HepG2 (cell line): Measurements from ENCODE around the gene ESPNL. TPM values are rescaled to one million over a fixed set of nuclear protein-coding genes. Genes with fewer than 3 reads are reported as not detected.

ENCODE experiments used
- ATAC-seq: fragments of 200-7000 bp; cut with Tn5 transposase; 3 replicates; pipeline ENCODE4 v1.9.1; 2020; ENCODE audit warnings: mild to moderate bottlenecking, moderate library complexity
- BruUV-seq: library from RNA; stranded (reverse); fragments of 400-500 nt; replicated peaks from 2 replicates; lab custom pipeline; 2021; lab: Mats Ljungman, UMichigan
- CTCF ChIA-PET: fragments of 300-600 bp; formaldehyde crosslinking; extraction: SDS; loops from one replicate; lab custom pipeline; 2021; ENCODE audit warnings: low total read pairs, inconsistent platforms, low intra/inter-chr PET ratio; lab: Yijun Ruan, JAX
- POLR2A ChIA-PET: fragments of 350-600 bp; sonication (Branson Sonifier 250); formaldehyde crosslinking; loops from one replicate; lab custom pipeline; 2020; ENCODE audit warnings: antibody characterized with exemption, inconsistent platforms; lab: Yijun Ruan, JAX
- DNase-seq: peaks from one replicate; pipeline ENCODE4 v3.0.0-alpha.2; 2015; ENCODE audit warnings: low spot score
- FAIRE-seq: peaks from 3 replicates; lab custom pipeline; 2011; peaks lifted over from hg19 to GRCh38; lab: Jason Lieb, UNC
- H2AFZ ChIP-seq: one replicate; pipeline ENCODE4 v1.6.1; 2011; ENCODE audit warnings: low read length, inconsistent platforms
- H3K27ac ChIP-seq: fragments of 300-600 bp; 3 replicates; pipeline ENCODE4 v1.8.0; 2011; ENCODE audit warnings: mixed run types, mild to moderate bottlenecking, mixed read lengths, low read length, inconsistent platforms; ENCODE audit not compliant: insufficient read depth; ENCODE audit errors: extremely low read length
- H3K27me3 ChIP-seq, 2 experiments: fragments of 200-600 bp in 1 of 2; 2 replicates in 1 of 2; 3 replicates in 1 of 2; pipeline versions ENCODE4 v1.6.0 to v1.8.0; 2011; ENCODE audit warnings: low read length in 2 of 2, mild to moderate bottlenecking in 2 of 2, moderate library complexity in 2 of 2, inconsistent platforms in 1 of 2; ENCODE audit not compliant: insufficient read depth in 2 of 2, control insufficient read depth in 1 of 2
- H3K36me3 ChIP-seq, 2 experiments: fragments of 200-600 bp in 1 of 2; replicated peaks in 1 of 2; 2 replicates in 1 of 2; 3 replicates in 1 of 2; pipeline versions ENCODE4 v1.5.1 to v1.8.0; 2011; ENCODE audit warnings: low read length in 2 of 2, inconsistent platforms in 1 of 2; ENCODE audit not compliant: insufficient read depth in 2 of 2, control insufficient read depth in 1 of 2
- H3K4me1 ChIP-seq: 2 replicates; pipeline ENCODE4 v1.5.1; 2012; ENCODE audit warnings: low read length, inconsistent platforms; ENCODE audit not compliant: insufficient read depth
- H3K4me2 ChIP-seq: 2 replicates; pipeline ENCODE4 v1.6.0; 2011; ENCODE audit warnings: low read depth, low read length, inconsistent platforms
- H3K4me3 ChIP-seq, 3 experiments: fragments of 200-600 bp in 1 of 3; sonication (generic), shearing (Covaris generic) in 1 of 3; replicated peaks in 1 of 3; 2 replicates each; pipeline ENCODE4 v1.5.1; 2011 to 2016; ENCODE audit warnings: low read length in 3 of 3, inconsistent platforms in 2 of 3, low read depth in 2 of 3, mild to moderate bottlenecking in 2 of 3, control low read depth in 1 of 3, mixed read lengths in 1 of 3; ENCODE audit not compliant: insufficient read depth in 1 of 3
- H3K79me2 ChIP-seq: one replicate; pipeline ENCODE4 v1.6.1; 2011; ENCODE audit warnings: low read length, inconsistent platforms; ENCODE audit not compliant: insufficient read depth
- H3K9ac ChIP-seq: 2 replicates; pipeline ENCODE4 v1.6.0; 2011; ENCODE audit warnings: mild to moderate bottlenecking, low read depth, low read length, inconsistent platforms; ENCODE audit not compliant: insufficient read depth
- H3K9me3 ChIP-seq: 2 replicates; pipeline ENCODE4 v1.5.1; 2012; ENCODE audit warnings: mild to moderate bottlenecking, low read length
- H4K20me1 ChIP-seq: 2 replicates; pipeline ENCODE4 v1.6.0; 2011; ENCODE audit warnings: inconsistent platforms, mild to moderate bottlenecking, low read length, moderate library complexity; ENCODE audit not compliant: insufficient read depth
- FOXA1 ChIP-seq, 2 experiments: fragments of 450-650 bp in 1 of 2; sonication (generic) in 1 of 2; formaldehyde crosslinking in 1 of 2; IDR thresholded peaks; 2 replicates each; pipeline versions ENCODE4 v1.4.0 to v1.6.1; 2016 to 2020; ENCODE audit warnings: missing genetic modification reagents in 1 of 2
- HNRNPUL1 ChIP-seq: fragments of 200-400 bp; formaldehyde crosslinking; IDR thresholded peaks from 2 replicates; pipeline ENCODE4 v1.6.1; 2017; ENCODE audit warnings: low read depth, mild to moderate bottlenecking, low read length, moderate library complexity
- HOXA5 ChIP-seq: sonication (generic); formaldehyde crosslinking; IDR thresholded peaks from 2 replicates; pipeline ENCODE4 v1.4.0; 2020; ENCODE audit warnings: missing genetic modification reagents
- PRDM4 ChIP-seq: sonication (generic); formaldehyde crosslinking; IDR thresholded peaks from 2 replicates; pipeline ENCODE4 v1.9.0; 2021; ENCODE audit warnings: missing genetic modification reagents, borderline replicate concordance
- TBL1XR1 ChIP-seq: fragments of 150-350 bp; IDR thresholded peaks from 2 replicates; pipeline ENCODE4 v1.6.1; 2014; ENCODE audit warnings: borderline replicate concordance, low read length; ENCODE audit not compliant: partially characterized antibody
- ZIK1 ChIP-seq: sonication (generic); formaldehyde crosslinking; IDR thresholded peaks from 2 replicates; pipeline ENCODE4 v1.5.0; 2020; ENCODE audit warnings: mild to moderate bottlenecking, low read depth, missing genetic modification reagents, borderline replicate concordance
- ZNF670 ChIP-seq: sonication (generic); formaldehyde crosslinking; IDR thresholded peaks from 2 replicates; pipeline ENCODE4 v1.8.0; 2022; ENCODE audit warnings: mild to moderate bottlenecking, missing genetic modification reagents, borderline replicate concordance
- in situ Hi-C: cut with HindIII; loops from 2 replicates; pipeline ENCODE4 v1.10.0; 2017; ENCODE audit warnings: low pct_unique_long_range_greater_than_20kb; ENCODE audit not compliant: extremely low pct_ligation_motif_present
- intact Hi-C: fragments of 100-400 bp; cut with micrococcal nuclease; formaldehyde crosslinking; loops from one replicate; pipeline ENCODE4 v1.10.0; 2022; ENCODE audit not compliant: unreplicated experiment
- polyA plus RNA-seq, 8 experiments: library from polyadenylated mRNA; depleted of rRNA in 3 of 8; stranded (reverse) in 7 of 8; unstranded in 1 of 8; fragments of >200 nt; fragmentation: Illumina TruSeq in 4 of 8; extraction: Trizol in 4 of 8; gene quantifications; 2 replicates each; pipeline versions ENCODE4 v1.2.1 to v1.2.3, GENCODE V29; 2011 to 2016; ENCODE audit warnings: low read depth in 4 of 8, missing spikeins in 1 of 8, mixed read lengths in 1 of 8; ENCODE audit not compliant: insufficient read depth in 1 of 8
- total RNA-seq, 5 experiments: library from RNA; depleted of rRNA; stranded (reverse); fragments of >200 nt; fragmentation: Illumina TruSeq; extraction: Trizol; gene quantifications; 2 replicates each; pipeline ENCODE4 v1.2.3, GENCODE V29; 2016; ENCODE audit warnings: low read depth in 1 of 5
- TF ChIP-seq, protein P1 (sequence below): sonication (generic); formaldehyde crosslinking; conservative IDR thresholded peaks from 2 replicates; pipeline ENCODE4 v1.4.0; 2020; ENCODE audit warnings: missing genetic modification reagents
- TF ChIP-seq, protein P2 (sequence below): sonication (generic); formaldehyde crosslinking; IDR thresholded peaks from 2 replicates; pipeline ENCODE4 v1.5.0; 2020; ENCODE audit warnings: mild to moderate bottlenecking, missing genetic modification reagents
- TF ChIP-seq, protein P3 (sequence below): sonication (generic); formaldehyde crosslinking; IDR thresholded peaks from 2 replicates; pipeline ENCODE4 v1.5.0; 2020; ENCODE audit warnings: mild to moderate bottlenecking, low read depth, missing genetic modification reagents, borderline replicate concordance
- TF ChIP-seq, protein P4 (sequence below): sonication (generic); formaldehyde crosslinking; IDR thresholded peaks from 2 replicates; pipeline ENCODE4 v1.9.0; 2022; ENCODE audit warnings: low read depth, missing genetic modification reagents
- TF ChIP-seq, protein P5 (sequence below): sonication (generic); formaldehyde crosslinking; IDR thresholded peaks from 2 replicates; pipeline ENCODE4 v1.5.0; 2020; ENCODE audit warnings: mild to moderate bottlenecking, missing genetic modification reagents

Gene ESPNL
- total and polyA plus RNA-seq, 2 of the 13 experiments (the other 11 are each of a cell fraction or from before 2014, with no cell fraction given) = 0.45 to 0.80 TPM

GRCh38 chr2:238176613-238177012 lies 76.5 kb downstream of the ESPNL start:
- CTCF ChIA-PET = no interaction called here
- TF ChIP-seq, protein P1, sequence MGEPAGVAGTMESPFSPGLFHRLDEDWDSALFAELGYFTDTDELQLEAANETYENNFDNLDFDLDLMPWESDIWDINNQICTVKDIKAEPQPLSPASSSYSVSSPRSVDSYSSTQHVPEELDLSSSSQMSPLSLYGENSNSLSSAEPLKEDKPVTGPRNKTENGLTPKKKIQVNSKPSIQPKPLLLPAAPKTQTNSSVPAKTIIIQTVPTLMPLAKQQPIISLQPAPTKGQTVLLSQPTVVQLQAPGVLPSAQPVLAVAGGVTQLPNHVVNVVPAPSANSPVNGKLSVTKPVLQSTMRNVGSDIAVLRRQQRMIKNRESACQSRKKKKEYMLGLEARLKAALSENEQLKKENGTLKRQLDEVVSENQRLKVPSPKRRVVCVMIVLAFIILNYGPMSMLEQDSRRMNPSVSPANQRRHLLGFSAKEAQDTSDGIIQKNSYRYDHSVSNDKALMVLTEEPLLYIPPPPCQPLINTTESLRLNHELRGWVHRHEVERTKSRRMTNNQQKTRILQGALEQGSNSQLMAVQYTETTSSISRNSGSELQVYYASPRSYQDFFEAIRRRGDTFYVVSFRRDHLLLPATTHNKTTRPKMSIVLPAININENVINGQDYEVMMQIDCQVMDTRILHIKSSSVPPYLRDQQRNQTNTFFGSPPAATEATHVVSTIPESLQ (CRISPR knock-in tag) = no peak
- TF ChIP-seq, protein P2, sequence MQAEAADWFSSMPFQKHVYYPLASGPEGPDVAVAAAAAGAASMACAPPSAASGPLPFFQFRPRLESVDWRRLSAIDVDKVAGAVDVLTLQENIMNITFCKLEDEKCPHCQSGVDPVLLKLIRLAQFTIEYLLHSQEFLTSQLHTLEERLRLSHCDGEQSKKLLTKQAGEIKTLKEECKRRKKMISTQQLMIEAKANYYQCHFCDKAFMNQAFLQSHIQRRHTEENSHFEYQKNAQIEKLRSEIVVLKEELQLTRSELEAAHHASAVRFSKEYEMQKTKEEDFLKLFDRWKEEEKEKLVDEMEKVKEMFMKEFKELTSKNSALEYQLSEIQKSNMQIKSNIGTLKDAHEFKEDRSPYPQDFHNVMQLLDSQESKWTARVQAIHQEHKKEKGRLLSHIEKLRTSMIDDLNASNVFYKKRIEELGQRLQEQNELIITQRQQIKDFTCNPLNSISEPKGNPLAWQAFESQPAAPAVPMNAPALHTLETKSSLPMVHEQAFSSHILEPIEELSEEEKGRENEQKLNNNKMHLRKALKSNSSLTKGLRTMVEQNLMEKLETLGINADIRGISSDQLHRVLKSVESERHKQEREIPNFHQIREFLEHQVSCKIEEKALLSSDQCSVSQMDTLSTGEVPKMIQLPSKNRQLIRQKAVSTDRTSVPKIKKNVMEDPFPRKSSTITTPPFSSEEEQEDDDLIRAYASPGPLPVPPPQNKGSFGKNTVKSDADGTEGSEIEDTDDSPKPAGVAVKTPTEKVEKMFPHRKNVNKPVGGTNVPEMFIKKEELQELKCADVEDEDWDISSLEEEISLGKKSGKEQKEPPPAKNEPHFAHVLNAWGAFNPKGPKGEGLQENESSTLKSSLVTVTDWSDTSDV (CRISPR knock-in tag) = no peak
- TF ChIP-seq PRDM4 (CRISPR knock-in tag) = no peak
- TF ChIP-seq ZIK1 (CRISPR knock-in tag) = no peak
- TF ChIP-seq HNRNPUL1 = no peak
- no peak for TF ChIP-seq ZNF670 (CRISPR knock-in tag)
- no peak for TF ChIP-seq TBL1XR1
- TF ChIP-seq, protein P3, sequence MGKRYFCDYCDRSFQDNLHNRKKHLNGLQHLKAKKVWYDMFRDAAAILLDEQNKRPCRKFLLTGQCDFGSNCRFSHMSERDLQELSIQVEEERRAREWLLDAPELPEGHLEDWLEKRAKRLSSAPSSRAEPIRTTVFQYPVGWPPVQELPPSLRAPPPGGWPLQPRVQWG (CRISPR knock-in tag) = no peak
- TF ChIP-seq HOXA5 (CRISPR knock-in tag) = no peak
- TF ChIP-seq FOXA1 (IDR thresholded peaks at IDR 0.05) = no peak
- TF ChIP-seq FOXA1 (CRISPR knock-in tag; IDR thresholded peaks at IDR 0.05) = no peak
- TF ChIP-seq, protein P4, sequence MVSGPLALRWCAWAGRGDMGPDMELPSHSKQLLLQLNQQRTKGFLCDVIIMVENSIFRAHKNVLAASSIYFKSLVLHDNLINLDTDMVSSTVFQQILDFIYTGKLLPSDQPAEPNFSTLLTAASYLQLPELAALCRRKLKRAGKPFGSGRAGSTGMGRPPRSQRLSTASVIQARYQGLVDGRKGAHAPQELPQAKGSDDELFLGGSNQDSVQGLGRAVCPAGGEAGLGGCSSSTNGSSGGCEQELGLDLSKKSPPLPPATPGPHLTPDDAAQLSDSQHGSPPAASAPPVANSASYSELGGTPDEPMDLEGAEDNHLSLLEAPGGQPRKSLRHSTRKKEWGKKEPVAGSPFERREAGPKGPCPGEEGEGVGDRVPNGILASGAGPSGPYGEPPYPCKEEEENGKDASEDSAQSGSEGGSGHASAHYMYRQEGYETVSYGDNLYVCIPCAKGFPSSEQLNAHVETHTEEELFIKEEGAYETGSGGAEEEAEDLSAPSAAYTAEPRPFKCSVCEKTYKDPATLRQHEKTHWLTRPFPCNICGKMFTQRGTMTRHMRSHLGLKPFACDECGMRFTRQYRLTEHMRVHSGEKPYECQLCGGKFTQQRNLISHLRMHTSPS (CRISPR knock-in tag) = no peak
- TF ChIP-seq, protein P5, sequence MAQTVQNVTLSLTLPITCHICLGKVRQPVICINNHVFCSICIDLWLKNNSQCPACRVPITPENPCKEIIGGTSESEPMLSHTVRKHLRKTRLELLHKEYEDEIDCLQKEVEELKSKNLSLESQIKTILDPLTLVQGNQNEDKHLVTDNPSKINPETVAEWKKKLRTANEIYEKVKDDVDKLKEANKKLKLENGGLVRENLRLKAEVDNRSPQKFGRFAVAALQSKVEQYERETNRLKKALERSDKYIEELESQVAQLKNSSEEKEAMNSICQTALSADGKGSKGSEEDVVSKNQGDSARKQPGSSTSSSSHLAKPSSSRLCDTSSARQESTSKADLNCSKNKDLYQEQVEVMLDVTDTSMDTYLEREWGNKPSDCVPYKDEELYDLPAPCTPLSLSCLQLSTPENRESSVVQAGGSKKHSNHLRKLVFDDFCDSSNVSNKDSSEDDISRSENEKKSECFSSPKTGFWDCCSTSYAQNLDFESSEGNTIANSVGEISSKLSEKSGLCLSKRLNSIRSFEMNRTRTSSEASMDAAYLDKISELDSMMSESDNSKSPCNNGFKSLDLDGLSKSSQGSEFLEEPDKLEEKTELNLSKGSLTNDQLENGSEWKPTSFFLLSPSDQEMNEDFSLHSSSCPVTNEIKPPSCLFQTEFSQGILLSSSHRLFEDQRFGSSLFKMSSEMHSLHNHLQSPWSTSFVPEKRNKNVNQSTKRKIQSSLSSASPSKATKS (CRISPR knock-in tag) = no peak

More at GRCh38 chr2:238176613-238177012, 76.5 kb downstream of the ESPNL start:
- ATAC-seq (no peak), FAIRE-seq (no peak), DNase-seq (no peak)
- no peak overlapping the region for H3K9ac ChIP-seq
- no peak overlapping the region for H3K4me2 ChIP-seq
- H3K4me1 ChIP-seq = no peaks in the 10 kb centered on the region
- no peaks in the 10 kb centered on the region for H3K27me3 ChIP-seq
- no peak overlapping the region for H3K4me3 ChIP-seq
- no peaks in the 10 kb centered on the region for H4K20me1 ChIP-seq
- no peak overlapping the region for H3K27ac ChIP-seq
- no peak overlapping the region for H2AFZ ChIP-seq
- BruUV-seq = no TSS peak
- POLR2A ChIA-PET = no interaction called here
- in situ Hi-C loops = no loop called here
- intact Hi-C loops = no loop called here
- no peaks in the 10 kb centered on the region for H3K79me2 ChIP-seq
- no peaks in the 10 kb centered on the region for H3K9me3 ChIP-seq
- H3K36me3 ChIP-seq = peaks cover 35 to 83% of the 10 kb centered on the region in 2 experiments
